Erythroblast (primary cell): ENCODE results near the gene ADAM17.

Experiments
- DNase-seq, 2 experiments: peaks; one replicate each; lab custom pipeline; 2025; lab: John Stamatoyannopoulos, UW
- GATA1 ChIP-seq: IDR thresholded peaks from 2 replicates; pipeline ENCODE4 v1.6.1; 2011; ENCODE audit warnings: low read depth, mild to moderate bottlenecking, control low read depth, low read length, moderate library complexity
- POLR2A ChIP-seq: IDR thresholded peaks from 2 replicates; pipeline ENCODE4 v1.6.1; 2011; ENCODE audit warnings: mild to moderate bottlenecking, low read length

ADAM17 gene

GRCh38 chr2:9552219-9553178, 3.1 kb downstream of the ADAM17 start:
- peak; percentile 74 to 87 for DNase-seq
- TF ChIP-seq POLR2A (no peak), GATA1 (no peak)

- peak in 1 of 2 experiments; percentile 30 for DNase-seq
Observed at GRCh38 chr2:9550859-9551391, 4.7 kb downstream of the ADAM17 start.

GRCh38 chr2:9549420-9549819, 6.2 kb downstream of the ADAM17 start:
- TF ChIP-seq GATA1 (no peak), POLR2A (no peak)
- no peak for DNase-seq

GRCh38 chr2:9548506-9548905, 7.1 kb downstream of the ADAM17 start:
- peak in 1 of 2 experiments; percentile 38 for DNase-seq
- TF ChIP-seq GATA1 = no peak
- TF ChIP-seq POLR2A = no peak

GRCh38 chr2:9547262-9547991, 8.2 kb downstream of the ADAM17 start:
- DNase-seq = no peak
- TF ChIP-seq POLR2A (no peak), GATA1 (no peak)

GRCh38 chr2:9545502-9545901, 10.1 kb downstream of the ADAM17 start:
- TF ChIP-seq POLR2A = no peak
- DNase-seq = no peak

GRCh38 chr2:9543557-9543956, 12.1 kb downstream of the ADAM17 start:
- no peak for DNase-seq
- TF ChIP-seq GATA1 = no peak
- no peak for TF ChIP-seq POLR2A

- no peak for DNase-seq
- TF ChIP-seq GATA1 (no peak), POLR2A (no peak)
Observed at GRCh38 chr2:9539531-9539930, 16.1 kb downstream of the ADAM17 start.

GRCh38 chr2:9538000-9538507, 17.6 kb downstream of the ADAM17 start:
- TF ChIP-seq GATA1 (no peak), POLR2A (no peak)
- no peak for DNase-seq

GRCh38 chr2:9536504-9536903, 19.1 kb downstream of the ADAM17 start:
- TF ChIP-seq POLR2A = no peak
- TF ChIP-seq GATA1 = no peak
- no peak for DNase-seq

GRCh38 chr2:9535177-9535576, 20.5 kb downstream of the ADAM17 start:
- no peak for DNase-seq
- TF ChIP-seq GATA1 (no peak), POLR2A (no peak)

- no peak for DNase-seq
- TF ChIP-seq GATA1 (no peak), POLR2A (no peak)
Observed at GRCh38 chr2:9533663-9534062, 22.0 kb downstream of the ADAM17 start.

GRCh38 chr2:9532421-9532820, 23.2 kb downstream of the ADAM17 start:
- DNase-seq = no peak
- no peak for TF ChIP-seq GATA1
